ENCODE measurements around the gene SLC10A4.
A peak's percentile ranks its signal among the peaks of the same experiment; 100 is the strongest.
"Not testable (repeated sequence)": the region's sequence is repeated elsewhere in the genome, so short reads cannot be mapped to it uniquely, and the experiment has no call there.

Gene SLC10A4

GRCh38 chr4:48483006-48483776, at the start of gene SLC10A4:
TSS of gene SLC10A4 (plus strand) at chr4:48483343. CDS start at chr4:48483562, 219 bp downstream.
- DNase-seq: peak in 1 of 2 experiments; percentile 10

GRCh38 chr4:48436318-48436717, 46.8 kb upstream of the SLC10A4 start:
- no peak for DNase-seq

- DNase-seq: no peak
Observed at GRCh38 chr4:48439988-48440387, 43.2 kb upstream of the SLC10A4 start.

DNA sequence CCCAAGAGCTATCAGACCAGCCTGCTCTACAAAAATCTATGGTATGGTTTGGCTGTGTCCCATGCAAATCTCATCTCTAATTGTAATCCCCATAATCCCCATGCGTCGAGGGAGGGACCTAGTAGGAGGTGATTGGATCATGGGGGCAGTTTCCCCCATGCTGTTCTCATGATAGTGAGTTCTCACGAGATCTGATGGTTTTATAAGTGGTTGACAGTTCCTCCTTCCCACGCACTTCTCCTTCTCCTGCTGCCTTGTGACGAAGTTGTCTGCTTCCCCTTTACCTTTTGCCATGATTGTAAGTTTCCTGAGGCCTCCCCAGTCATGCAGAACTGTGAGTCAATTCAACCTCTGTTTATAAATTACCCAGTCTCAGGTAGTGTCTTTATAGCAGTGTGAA, 42.2 kb upstream of the SLC10A4 start:
- not testable (repeated sequence) for DNase-seq

- DNase-seq: no peak
Observed at GRCh38 chr4:48445704-48446103, 37.4 kb upstream of the SLC10A4 start.

DNA sequence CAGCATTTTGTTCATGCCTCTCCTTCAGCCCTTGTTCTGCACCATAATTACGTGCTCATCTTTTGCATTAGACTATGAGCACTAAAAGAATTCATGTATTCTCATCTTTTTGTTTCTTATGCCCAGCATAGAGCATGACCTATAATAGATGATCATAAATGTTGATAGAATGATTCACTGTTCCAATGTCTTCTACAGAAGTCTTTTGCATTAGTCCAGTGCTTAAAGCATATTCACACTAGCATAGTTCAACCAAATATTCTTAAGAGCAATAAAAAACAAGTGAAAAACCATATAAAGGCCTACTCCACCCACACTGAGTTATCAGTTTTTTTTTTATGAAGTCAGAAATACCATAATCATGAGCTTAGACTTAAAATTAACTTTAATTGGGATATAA, 36.5 kb upstream of the SLC10A4 start:
- DNase-seq: no peak

- DNase-seq: no peak
Observed at GRCh38 chr4:48449151-48449550, 34.0 kb upstream of the SLC10A4 start.

DNA sequence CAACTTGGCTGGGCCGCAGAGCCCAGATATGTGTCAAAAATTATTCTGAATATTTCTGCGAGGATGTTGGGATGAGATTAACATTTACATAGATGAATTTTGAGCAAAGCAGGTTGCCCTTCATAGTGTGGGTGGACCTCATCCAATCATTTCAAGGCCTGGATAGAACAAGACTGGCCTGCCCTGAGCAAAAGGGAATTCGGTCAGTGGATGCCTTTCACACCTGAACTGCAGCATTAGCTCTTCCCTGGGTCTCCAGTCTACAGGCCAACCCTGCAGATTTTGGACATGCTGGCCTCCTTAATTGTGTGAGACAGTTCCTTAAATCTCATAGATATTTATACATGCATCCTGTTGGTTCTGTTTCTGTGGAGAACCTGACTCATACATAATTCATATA, 32.4 kb upstream of the SLC10A4 start:
- DNase-seq: no peak

- not testable (repeated sequence) for DNase-seq
Observed at GRCh38 chr4:48451656-48452055, 31.5 kb upstream of the SLC10A4 start.

DNA sequence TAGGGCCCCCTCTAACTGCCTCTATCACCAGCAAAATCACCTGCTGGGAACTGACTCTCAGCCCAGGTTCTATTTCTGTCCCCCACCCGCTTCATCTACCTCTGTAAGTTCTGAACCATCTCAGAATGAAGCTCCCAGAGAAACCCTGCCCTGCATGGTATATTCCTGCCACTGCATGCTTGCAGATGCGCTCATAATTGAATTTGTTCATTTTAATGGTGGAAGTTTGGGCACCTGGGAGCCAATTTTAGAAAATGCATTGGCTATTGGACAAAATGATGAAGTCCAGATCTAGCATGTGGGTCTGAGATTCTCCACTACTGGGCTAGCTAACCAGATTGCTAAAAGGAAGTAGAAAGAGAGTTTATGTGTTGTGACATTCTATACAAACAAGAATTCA, 28.6 kb upstream of the SLC10A4 start:
- no peak for DNase-seq

DNA sequence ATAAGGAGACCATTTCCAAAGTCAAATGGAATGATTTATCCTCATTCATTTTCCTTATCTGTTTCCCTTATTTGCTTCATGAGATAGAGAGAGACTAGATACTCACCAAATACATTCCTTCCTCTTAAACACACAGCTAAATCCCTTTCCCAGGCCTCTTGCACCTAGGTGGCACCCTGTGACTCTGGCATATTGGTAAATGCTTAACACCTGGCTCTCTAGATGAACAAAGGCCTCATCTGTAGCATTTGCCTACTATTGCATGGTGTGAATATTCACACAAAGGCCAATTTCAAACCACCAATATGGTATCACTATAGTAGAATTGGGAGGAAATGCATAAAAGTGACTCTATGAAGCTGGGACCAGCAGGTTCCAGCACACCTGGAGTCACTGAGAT, 22.1 kb upstream of the SLC10A4 start:
- no peak for DNase-seq

DNA sequence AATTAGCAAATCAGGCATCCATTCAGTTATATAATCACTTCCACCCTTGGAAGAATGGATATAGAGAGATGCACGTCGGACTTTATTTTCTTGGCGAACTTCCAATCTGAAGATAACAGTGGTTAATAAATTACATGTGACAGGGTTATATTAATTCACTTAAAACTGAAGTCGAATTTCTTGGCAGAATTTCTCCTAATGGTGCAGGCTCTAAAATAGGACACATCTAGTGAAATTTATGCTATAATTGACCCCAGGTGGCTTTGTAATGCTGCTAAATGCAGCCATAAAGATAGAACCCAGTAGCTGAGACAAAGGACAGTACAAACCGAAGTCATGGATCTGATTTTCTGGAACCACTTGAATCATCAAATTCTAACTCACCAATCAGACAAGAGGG, 20.8 kb upstream of the SLC10A4 start:
- no peak for DNase-seq

GRCh38 chr4:48467442-48467841, 15.7 kb upstream of the SLC10A4 start:
- DNase-seq: no peak

DNA sequence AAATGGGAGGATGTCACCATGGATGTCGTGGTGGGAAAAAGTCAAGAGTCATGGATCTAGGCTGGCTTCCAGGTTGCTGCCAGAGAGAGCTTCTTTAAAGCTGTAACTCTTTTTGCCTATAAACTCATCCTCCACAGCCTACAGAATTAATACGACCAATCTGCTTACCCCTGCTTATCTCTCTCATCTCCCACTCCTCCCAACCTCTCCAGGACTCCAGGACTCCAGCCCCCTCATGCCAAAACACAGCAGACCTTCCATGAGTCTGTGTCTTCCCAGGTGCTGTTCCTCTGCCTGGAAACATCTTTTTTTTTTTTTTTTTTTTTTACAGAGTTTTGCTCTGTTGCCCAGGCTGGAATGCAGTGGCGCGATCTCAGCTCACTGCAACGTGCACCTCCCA, 15.3 kb upstream of the SLC10A4 start:
- DNase-seq: no peak

GRCh38 chr4:48470137-48470536, 13.0 kb upstream of the SLC10A4 start:
- no peak for DNase-seq

DNA sequence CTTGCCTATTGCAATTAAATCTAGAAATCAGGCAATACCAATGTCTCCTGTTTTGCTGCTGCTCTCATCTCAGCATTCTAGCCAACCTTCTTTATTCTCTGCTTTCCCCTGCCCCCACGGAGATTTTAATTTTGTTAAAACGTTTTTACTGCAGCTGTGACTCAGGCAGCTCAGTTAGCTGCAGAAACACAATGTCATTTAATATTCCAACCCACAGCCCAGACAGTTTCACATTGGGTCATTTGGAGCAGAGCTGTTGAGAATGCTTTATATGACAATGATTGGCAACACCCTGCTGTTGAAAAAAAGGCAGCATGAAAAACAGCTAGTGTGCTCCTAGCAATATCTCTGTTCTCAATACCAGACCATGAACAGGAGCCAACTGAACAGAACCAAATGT, 12.6 kb upstream of the SLC10A4 start:
- no peak for DNase-seq

DNA sequence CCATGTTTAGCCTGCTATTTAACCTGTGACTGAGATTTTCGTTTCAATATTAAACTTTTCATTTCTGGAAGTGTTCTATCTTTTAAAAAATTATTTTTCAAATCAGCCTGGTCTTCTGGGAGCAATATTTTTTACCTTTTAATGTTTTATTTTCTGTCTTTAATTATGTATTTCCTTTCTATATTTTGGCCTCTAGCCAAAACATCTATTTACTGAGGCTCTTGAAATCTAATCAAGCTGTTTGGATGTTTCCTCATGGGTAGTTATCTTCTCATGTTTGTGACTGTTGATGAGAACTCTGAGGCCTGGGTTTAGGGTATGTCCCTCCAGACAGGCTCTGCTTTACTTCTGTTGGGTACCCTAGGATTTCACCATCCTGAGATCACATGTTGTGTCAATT, 10.3 kb upstream of the SLC10A4 start:
- no peak for DNase-seq

- DNase-seq: no peak
Observed at GRCh38 chr4:48475770-48476169, 7.4 kb upstream of the SLC10A4 start.

DNA sequence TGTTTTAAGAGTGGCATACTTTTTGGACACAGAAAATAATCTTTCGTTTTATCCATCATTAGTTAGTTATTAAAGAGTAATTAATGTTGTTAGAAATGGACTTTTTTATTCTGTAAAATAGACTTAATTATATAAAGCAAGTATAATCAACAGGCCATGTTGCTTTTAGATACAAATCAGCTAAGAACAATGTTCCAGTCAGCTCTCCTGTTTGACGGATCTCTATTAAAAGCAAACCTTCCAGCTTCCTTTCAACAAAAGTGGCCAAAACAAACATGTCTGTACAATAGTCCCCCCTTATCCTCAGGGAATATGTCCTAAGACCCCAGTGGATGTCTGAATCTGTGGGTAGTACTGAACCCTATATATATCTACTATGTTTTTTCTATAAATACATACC, 4.9 kb upstream of the SLC10A4 start:
- DNase-seq: no peak

GRCh38 chr4:48481581-48481980, 1.6 kb upstream of the SLC10A4 start:
- DNase-seq: no peak

- DNase-seq: peak in 1 of 2 experiments; percentile 8
Observed at GRCh38 chr4:48483777-48484493, 792 bp downstream of the SLC10A4 start.

DNA sequence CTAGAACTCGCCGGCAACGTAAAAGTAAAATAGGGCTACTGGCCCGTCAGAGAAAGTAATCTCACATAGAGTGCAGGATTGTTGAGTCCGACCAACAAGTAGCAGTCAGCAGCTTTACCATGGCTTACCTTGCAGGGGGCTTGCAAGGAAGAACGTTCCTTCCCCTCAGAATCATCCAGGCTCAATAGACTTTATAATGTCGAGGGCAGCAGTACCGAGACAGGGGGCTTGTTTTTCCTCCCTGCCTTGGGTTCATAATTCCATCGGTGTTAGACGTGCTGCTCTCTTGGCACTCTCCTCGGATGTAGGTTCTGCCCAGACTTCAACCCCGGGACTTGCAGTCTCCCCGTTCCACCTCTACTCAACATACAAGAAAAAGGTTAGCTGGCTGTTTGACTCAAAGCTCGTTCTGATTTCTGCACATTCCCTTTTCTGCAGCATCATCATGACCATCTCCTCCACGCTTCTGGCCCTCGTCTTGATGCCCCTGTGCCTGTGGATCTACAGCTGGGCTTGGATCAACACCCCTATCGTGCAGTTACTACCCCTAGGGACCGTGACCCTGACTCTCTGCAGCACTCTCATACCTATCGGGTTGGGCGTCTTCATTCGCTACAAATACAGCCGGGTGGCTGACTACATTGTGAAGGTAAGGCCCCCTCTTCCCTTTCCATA, 1.5 kb downstream of the SLC10A4 start:
- DNase-seq: no peak

DNA sequence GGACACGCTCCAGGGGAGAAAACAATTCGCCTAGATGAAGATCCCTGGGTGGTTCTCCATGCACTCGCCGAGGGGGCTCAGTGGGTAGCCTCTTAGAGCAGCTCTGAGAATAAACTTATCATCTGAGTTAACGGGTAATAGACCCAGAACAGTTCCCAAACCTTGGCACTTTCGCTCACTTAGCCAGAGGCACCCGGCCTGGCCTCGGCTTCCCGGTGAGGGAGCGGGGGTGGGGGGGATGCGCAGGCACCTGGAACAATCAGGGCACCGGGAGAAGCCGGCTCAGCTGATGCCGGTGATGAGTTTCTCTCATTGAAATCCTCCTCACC, 6.5 kb downstream of the SLC10A4 start:
- no peak for DNase-seq
